CD4-positive, alpha-beta memory T cell (primary cell): ENCODE data around the gene EMILIN3. TPM values are rescaled to one million over a fixed set of nuclear protein-coding genes. Genes with fewer than 3 reads are reported as not detected.

Experiments
- CTCF ChIA-PET: fragments of 350-600 bp; sonication (Branson Sonifier 250); formaldehyde crosslinking; loops from one replicate; lab custom pipeline; 2021; ENCODE audit warnings: inconsistent platforms; ENCODE audit not compliant: partially characterized antibody; lab: Charles Lee
- POLR2A ChIA-PET: fragments of 350-600 bp; sonication (Branson Sonifier 250); formaldehyde crosslinking; loops from one replicate; lab custom pipeline; 2021; ENCODE audit not compliant: partially characterized antibody; lab: Charles Lee
- DNase-seq, 5 donors: peaks; one replicate each; pipeline versions ENCODE4 v3.0.0 to v3.0.0-alpha.2; 2020 to 2022; ENCODE audit warnings: mixed read lengths in 1 of 5
- H3K27ac ChIP-seq: one replicate; pipeline ENCODE4 v1.7.0; 2013; ENCODE audit warnings: low read depth, low read length
- H3K27me3 ChIP-seq: 2 replicates; pipeline ENCODE4 v1.7.0; 2013; ENCODE audit warnings: mild to moderate bottlenecking, low read length, moderate library complexity; ENCODE audit not compliant: insufficient read depth
- H3K36me3 ChIP-seq: 2 replicates; pipeline ENCODE4 v1.7.0; 2013; ENCODE audit warnings: mild to moderate bottlenecking, low read length, moderate library complexity; ENCODE audit not compliant: insufficient read depth
- H3K4me1 ChIP-seq: 2 replicates; pipeline ENCODE4 v1.7.0; 2013; ENCODE audit warnings: mild to moderate bottlenecking, low read length, moderate library complexity; ENCODE audit not compliant: insufficient read depth
- H3K4me3 ChIP-seq, 2 donors: one replicate each; pipeline ENCODE4 v1.7.0; 2013; ENCODE audit warnings: low read length in 2 of 2, mild to moderate bottlenecking in 1 of 2
- H3K9me3 ChIP-seq, 2 donors: one replicate each; pipeline ENCODE4 v1.7.0; 2013; ENCODE audit warnings: low read length in 2 of 2, control low read depth in 1 of 2; ENCODE audit not compliant: control insufficient read depth in 1 of 2
- H3K27ac Mint-ChIP-seq, 7 donors: one replicate each; pipeline ENCODE4 v1.8.0; 2020 to 2021; ENCODE audit warnings: mixed read lengths in 7 of 7, mild to moderate bottlenecking in 6 of 7, inconsistent platforms in 3 of 7, moderate library complexity in 3 of 7
- H3K27me3 Mint-ChIP-seq, 2 donors: one replicate each; pipeline ENCODE4 v1.8.0; 2020 to 2021; ENCODE audit warnings: mixed read lengths in 2 of 2
- H3K36me3 Mint-ChIP-seq, 2 donors: one replicate each; pipeline ENCODE4 v1.8.0; 2020 to 2021; ENCODE audit warnings: mixed read lengths in 2 of 2, inconsistent platforms in 1 of 2, mild to moderate bottlenecking in 1 of 2
- H3K4me1 Mint-ChIP-seq, 4 donors: one replicate each; pipeline ENCODE4 v1.8.0; 2020 to 2021; ENCODE audit warnings: mixed read lengths in 4 of 4, mild to moderate bottlenecking in 1 of 4
- H3K4me3 Mint-ChIP-seq, 8 donors: one replicate each; pipeline ENCODE4 v1.8.0; 2020 to 2021; ENCODE audit warnings: mixed read lengths in 8 of 8, mild to moderate bottlenecking in 7 of 8, moderate library complexity in 6 of 8, inconsistent platforms in 3 of 8
- H3K9me3 Mint-ChIP-seq, 8 donors: one replicate each; pipeline ENCODE4 v1.8.0; 2020 to 2021; ENCODE audit warnings: mixed read lengths in 8 of 8, mild to moderate bottlenecking in 5 of 8, inconsistent platforms in 3 of 8, moderate library complexity in 1 of 8
- intact Hi-C: fragments of 100-400 bp; cut with micrococcal nuclease; formaldehyde crosslinking; loops from one replicate; pipeline ENCODE4 v1.15.1; 2023
- polyA plus RNA-seq, 2 donors: library from polyadenylated mRNA; unstranded; fragments of 300-500 nt; fragmentation: Illumina TruSeq; gene quantifications; one replicate each; pipeline ENCODE4 v1.2.3, GENCODE V29; 2021
- total RNA-seq, 2 experiments: library from RNA; stranded (reverse); gene quantifications; one replicate each; pipeline ENCODE4 v1.2.3, GENCODE V29; 2021

Gene EMILIN3
- total and polyA plus RNA-seq, 4 experiments from 2014 or later, result not detected

DNA sequence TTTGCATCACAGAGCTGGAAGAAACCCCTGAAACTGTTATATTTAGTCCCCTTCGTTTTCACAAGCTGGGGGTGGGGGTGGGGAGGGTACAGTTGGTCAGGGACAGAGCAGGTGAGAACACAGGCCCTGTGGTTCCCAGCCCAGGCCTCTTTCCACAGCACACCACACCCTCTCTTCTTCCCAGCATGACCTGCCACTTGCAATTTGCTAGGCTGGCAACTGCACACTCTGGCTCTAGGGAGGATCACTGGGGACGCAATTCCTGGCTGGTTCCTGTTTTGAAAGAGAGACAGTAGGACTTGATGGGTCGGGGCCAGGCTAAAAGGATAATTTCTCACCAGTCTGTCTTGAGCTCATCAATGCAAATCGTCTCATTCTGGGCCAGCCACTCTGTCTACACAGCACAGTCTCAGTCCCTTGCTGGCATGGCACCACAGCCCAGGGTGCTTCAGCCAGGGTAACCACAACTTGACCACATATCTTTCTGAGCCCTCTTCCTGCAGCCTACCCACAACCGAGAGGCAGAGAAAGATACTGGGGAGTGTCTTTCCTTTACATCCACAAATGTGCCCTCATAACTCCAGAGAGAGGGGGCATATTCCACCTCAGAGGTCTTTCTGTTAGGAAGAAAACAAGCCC lies 41.7 kb upstream of the EMILIN3 start:
- Mint-ChIP-seq H3K4me3 (peak overlapping the region in 1 of 8 donors; percentile 20), H3K27me3 (no peaks in the 10 kb centered on the region), H3K27ac (peak overlapping the region in 5 of 7 donors; percentile 21 to 77 (median 62)), H3K9me3 (no peaks in the 10 kb centered on the region), H3K36me3 (peaks cover 73 to 88% of the 10 kb centered on the region in 2 donors), H3K4me1 (peaks cover 5 to 15% (median 12%) of the 10 kb centered on the region in 4 donors)
- Histone ChIP-seq H3K9me3 (no peaks in the 10 kb centered on the region), H3K4me1 (peaks cover 10% of the 10 kb centered on the region), H3K27me3 (no peaks in the 10 kb centered on the region), H3K36me3 (peaks cover 75% of the 10 kb centered on the region), H3K27ac (no peak overlapping the region), H3K4me3 (no peak overlapping the region)
- POLR2A ChIA-PET, result no interaction called here
- intact Hi-C loops, result no loop called here
- CTCF ChIA-PET, result interaction anchor here (1.3 kb wide), 1 partner anchor 12 kb away, joined by 4 read pairs; no protein-coding TSS in a partner anchor
- no peak for DNase-seq

DNA sequence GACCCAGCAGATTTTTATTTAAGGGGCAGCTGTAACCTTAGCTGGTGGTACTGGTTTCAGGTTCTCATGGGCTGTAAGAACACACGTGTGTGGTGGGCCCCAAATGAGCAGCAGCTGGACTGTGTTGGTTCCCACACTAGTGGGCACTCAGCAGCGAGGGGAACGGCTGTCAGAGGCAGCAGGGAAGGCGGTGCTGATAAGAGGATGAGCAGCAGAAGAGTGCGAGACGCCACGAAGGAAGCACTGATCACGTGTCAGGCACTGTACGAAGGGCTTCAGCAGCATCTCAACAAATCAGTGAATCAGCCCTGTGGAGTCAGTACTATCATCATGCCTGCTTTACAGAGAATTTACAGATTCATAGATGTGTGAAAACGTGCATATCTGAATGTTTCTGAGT lies 41.0 kb upstream of the EMILIN3 start:
- Mint-ChIP-seq H3K27ac (peak overlapping the region in 5 of 7 donors; percentile 42 to 74 (median 65)), H3K36me3 (peaks cover 72 to 84% of the 10 kb centered on the region in 2 donors), H3K4me3 (no peak overlapping the region), H3K27me3 (no peaks in the 10 kb centered on the region), H3K9me3 (no peaks in the 10 kb centered on the region), H3K4me1 (peaks cover 5 to 15% (median 12%) of the 10 kb centered on the region in 4 donors)
- H3K36me3 ChIP-seq, result peaks cover 68% of the 10 kb centered on the region
- no peak overlapping the region for H3K27ac ChIP-seq
- no peak for DNase-seq
- H3K27me3 ChIP-seq, result no peaks in the 10 kb centered on the region
- intact Hi-C loops, result no loop called here
- ChIA-PET CTCF (no interaction called here), POLR2A (no interaction called here)
- H3K9me3 ChIP-seq, result no peaks in the 10 kb centered on the region
- H3K4me3 ChIP-seq, result no peak overlapping the region
- H3K4me1 ChIP-seq, result peaks cover 10% of the 10 kb centered on the region

DNA sequence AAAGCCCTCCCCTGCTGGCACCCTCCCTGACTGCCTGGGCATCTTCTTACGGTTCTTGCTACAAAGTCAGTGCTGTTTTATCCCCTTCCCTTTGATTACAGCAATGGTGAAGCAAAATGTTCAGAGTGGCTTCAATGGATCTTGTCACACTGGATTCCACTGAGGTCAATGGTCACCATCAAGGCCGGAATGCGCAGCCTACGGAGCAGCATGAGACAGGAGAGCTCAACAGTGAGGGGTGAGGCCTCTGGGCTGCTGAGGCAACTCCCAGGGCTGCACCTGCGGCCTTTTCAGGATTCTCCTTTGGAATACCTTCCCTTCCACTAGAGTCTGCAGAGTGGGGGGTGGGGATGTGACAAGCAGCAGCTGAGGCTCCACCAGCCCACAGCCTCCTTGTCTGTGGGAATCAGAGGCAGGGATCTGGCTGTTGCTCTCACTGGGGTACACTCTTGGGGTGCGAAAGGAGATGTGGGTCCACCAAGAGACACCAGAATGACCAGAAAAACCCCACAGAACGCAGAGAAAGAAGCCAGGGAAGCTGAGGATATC lies 40.4 kb upstream of the EMILIN3 start:
- peaks cover 68 to 82% of the 10 kb centered on the region in 2 donors for H3K36me3 Mint-ChIP-seq
- no peak for DNase-seq
- ChIA-PET POLR2A (no interaction called here), CTCF (no interaction called here)
- H3K27me3 Mint-ChIP-seq, result no peaks in the 10 kb centered on the region
- peak overlapping the region in 2 of 7 donors; percentile 64 to 65 for H3K27ac Mint-ChIP-seq
- Histone ChIP-seq H3K27ac (no peak overlapping the region), H3K4me3 (no peak overlapping the region), H3K27me3 (no peaks in the 10 kb centered on the region), H3K4me1 (peaks cover 10% of the 10 kb centered on the region), H3K36me3 (peaks cover 62% of the 10 kb centered on the region), H3K9me3 (no peaks in the 10 kb centered on the region)
- intact Hi-C loops, result no loop called here
- peaks cover 5 to 15% (median 12%) of the 10 kb centered on the region in 4 donors for H3K4me1 Mint-ChIP-seq
- no peaks in the 10 kb centered on the region for H3K9me3 Mint-ChIP-seq
- no peak overlapping the region for H3K4me3 Mint-ChIP-seq

DNA sequence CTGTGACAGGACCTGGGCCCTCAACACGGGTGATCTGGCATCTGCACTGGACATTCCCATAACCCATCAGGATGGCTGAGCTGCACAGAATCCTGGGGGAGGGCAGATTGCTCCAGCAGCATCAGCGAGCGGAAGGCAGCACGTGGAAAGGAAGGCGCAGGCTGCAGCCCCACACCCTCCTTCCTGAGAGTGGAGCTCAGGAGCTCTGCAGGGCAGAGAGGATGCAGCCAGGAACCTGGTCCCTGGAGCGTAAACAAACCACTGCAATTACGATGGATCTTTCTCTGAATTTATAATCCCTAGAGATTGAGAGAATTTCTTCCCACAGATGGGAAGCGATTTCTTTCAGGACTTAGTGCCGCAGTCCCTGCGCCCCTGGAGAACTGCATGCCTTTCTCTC lies 39.7 kb upstream of the EMILIN3 start:
- intact Hi-C loops, result no loop called here
- POLR2A ChIA-PET, result no interaction called here

DNA sequence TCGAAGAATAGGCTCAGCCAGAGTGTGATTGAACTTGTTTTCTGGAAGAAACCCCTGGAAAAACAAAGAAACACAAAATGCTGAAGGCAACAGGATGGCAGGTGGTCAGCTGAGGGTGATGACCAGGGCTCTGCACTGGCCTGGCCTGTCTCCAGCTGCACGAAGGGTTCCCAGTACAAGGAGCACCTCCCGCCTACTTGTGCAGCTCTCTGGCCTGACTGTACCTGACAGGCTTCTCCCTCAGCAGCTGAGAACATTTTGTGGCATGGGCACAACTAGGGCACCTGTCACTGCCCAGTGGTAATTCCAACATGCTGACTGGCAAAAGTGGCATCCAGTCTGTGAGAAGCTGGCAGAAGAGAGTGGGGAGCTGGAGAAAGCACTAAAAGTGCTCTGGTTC lies 38.8 kb upstream of the EMILIN3 start:
- Mint-ChIP-seq H3K36me3 (peaks cover 58 to 68% of the 10 kb centered on the region in 2 donors), H3K4me1 (peaks cover 5 to 15% (median 11%) of the 10 kb centered on the region in 4 donors), H3K4me3 (no peak overlapping the region), H3K27me3 (no peaks in the 10 kb centered on the region), H3K27ac (no peak overlapping the region), H3K9me3 (no peaks in the 10 kb centered on the region)
- intact Hi-C loops, result no loop called here
- no peaks in the 10 kb centered on the region for H3K9me3 ChIP-seq
- peaks cover 48% of the 10 kb centered on the region for H3K36me3 ChIP-seq
- ChIA-PET POLR2A (no interaction called here), CTCF (no interaction called here)
- no peak overlapping the region for H3K4me3 ChIP-seq
- H3K4me1 ChIP-seq, result peaks cover 10% of the 10 kb centered on the region
- H3K27me3 ChIP-seq, result no peaks in the 10 kb centered on the region
- no peak for DNase-seq
- H3K27ac ChIP-seq, result no peak overlapping the region

More for the DNA sequence above, 39.7 kb upstream of the EMILIN3 start:
- Histone ChIP-seq H3K27ac (no peak overlapping the region), H3K9me3 (no peaks in the 10 kb centered on the region), H3K27me3 (no peaks in the 10 kb centered on the region), H3K4me3 (no peak overlapping the region), H3K36me3 (peaks cover 56% of the 10 kb centered on the region), H3K4me1 (peaks cover 10% of the 10 kb centered on the region)
- Mint-ChIP-seq H3K27ac (peak overlapping the region in 1 of 7 donors; percentile 23), H3K9me3 (no peaks in the 10 kb centered on the region), H3K36me3 (peaks cover 66 to 77% of the 10 kb centered on the region in 2 donors), H3K4me1 (peaks cover 5 to 15% (median 12%) of the 10 kb centered on the region in 4 donors), H3K4me3 (no peak overlapping the region), H3K27me3 (no peaks in the 10 kb centered on the region)
- DNase-seq, result no peak
- CTCF ChIA-PET, result no interaction called here

DNA sequence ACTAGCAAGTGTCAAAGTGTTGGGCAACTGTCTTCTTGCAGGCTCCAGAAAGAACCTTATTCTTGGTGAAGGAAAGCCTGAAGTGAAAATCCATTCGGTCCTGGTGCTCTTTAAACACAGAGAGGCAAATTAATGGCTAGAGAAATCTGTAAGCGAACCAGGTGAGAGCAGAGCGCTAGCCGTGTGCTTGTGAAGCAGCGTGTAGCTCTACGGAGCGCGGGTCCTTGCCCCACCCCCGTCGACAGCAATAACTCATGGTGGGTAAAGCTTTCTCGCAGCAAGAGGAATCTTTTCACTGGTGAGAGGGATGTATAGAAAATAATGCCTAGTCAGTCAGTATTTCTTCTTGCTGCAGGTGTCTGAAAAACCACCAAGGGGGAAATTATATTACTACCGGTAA lies 37.0 kb upstream of the EMILIN3 start:
- Mint-ChIP-seq H3K27ac (no peak overlapping the region), H3K9me3 (no peaks in the 10 kb centered on the region), H3K36me3 (peaks cover 44 to 49% of the 10 kb centered on the region in 2 donors)

DNA sequence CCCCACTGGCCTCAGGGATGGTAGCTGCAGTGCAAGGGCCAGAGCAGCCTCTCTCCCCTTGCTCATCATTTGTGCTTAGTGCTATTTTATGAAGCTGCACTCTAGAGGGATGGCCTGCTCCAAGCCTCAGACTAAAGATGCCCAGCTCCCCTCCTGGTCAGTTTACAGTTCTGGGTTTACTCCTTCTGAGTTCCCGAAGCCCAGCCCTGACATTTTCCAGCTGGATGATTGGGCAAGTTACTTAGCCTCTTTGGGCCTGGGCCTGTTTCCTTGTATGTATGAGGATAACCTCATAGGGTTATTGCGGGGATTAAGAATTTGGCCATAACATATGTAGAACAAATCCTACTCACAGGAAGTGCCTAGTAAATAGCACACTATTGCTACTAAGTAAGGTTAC lies 31.8 kb upstream of the EMILIN3 start:
- H3K9me3 Mint-ChIP-seq, result no peaks in the 10 kb centered on the region
- H3K27ac ChIP-seq, result no peak overlapping the region
- H3K4me3 Mint-ChIP-seq, result no peak overlapping the region
- H3K27me3 ChIP-seq, result no peaks in the 10 kb centered on the region
- peaks cover 0 to 4% (median 1%) of the 10 kb centered on the region in 4 donors for H3K4me1 Mint-ChIP-seq
- no peaks in the 10 kb centered on the region for H3K4me1 ChIP-seq
- CTCF ChIA-PET, result no interaction called here
- H3K36me3 ChIP-seq, result no peaks in the 10 kb centered on the region
- no peak overlapping the region for H3K4me3 ChIP-seq
- no peak for DNase-seq
- H3K27ac Mint-ChIP-seq, result peak overlapping the region in 2 of 7 donors; percentile 13 to 15
- POLR2A ChIA-PET, result no interaction called here
- no peaks in the 10 kb centered on the region for H3K27me3 Mint-ChIP-seq
- intact Hi-C loops, result no loop called here
- H3K36me3 Mint-ChIP-seq, result peaks cover 10% of the 10 kb centered on the region in 2 donors
- no peaks in the 10 kb centered on the region for H3K9me3 ChIP-seq

More for the DNA sequence above, 37.0 kb upstream of the EMILIN3 start:
- Histone ChIP-seq H3K4me3 (no peak overlapping the region), H3K27me3 (no peaks in the 10 kb centered on the region), H3K9me3 (no peaks in the 10 kb centered on the region), H3K36me3 (peaks cover 39% of the 10 kb centered on the region), H3K27ac (no peak overlapping the region), H3K4me1 (peaks cover 4% of the 10 kb centered on the region)
- ChIA-PET POLR2A (no interaction called here), CTCF (interaction anchor here (1.1 kb wide), 1 partner anchor 66 kb away, joined by 4 read pairs; no protein-coding TSS in a partner anchor)
- intact Hi-C loops, result no loop called here
- Mint-ChIP-seq H3K4me3 (no peak overlapping the region), H3K27me3 (no peaks in the 10 kb centered on the region), H3K4me1 (peaks cover 0 to 4% (median 3%) of the 10 kb centered on the region in 4 donors)
- no peak for DNase-seq
